Loucy (cell line): Measurements from ENCODE around the gene DEUP1.

Experiments
- EZH2phosphoT487 ChIP-seq: fragments of 200-600 bp; IDR thresholded peaks from 2 replicates; pipeline ENCODE4 v1.6.1; 2018; ENCODE audit warnings: antibody characterized with exemption, mild to moderate bottlenecking, moderate library complexity, borderline replicate concordance
- TF ChIP-seq, protein P1 (sequence below): fragments of 200-600 bp; sonication (generic); conservative IDR thresholded peaks from 2 replicates; pipeline ENCODE4 v1.5.1; 2014; ENCODE audit warnings: mild to moderate bottlenecking, antibody characterized with exemption, low read length

DNA sequence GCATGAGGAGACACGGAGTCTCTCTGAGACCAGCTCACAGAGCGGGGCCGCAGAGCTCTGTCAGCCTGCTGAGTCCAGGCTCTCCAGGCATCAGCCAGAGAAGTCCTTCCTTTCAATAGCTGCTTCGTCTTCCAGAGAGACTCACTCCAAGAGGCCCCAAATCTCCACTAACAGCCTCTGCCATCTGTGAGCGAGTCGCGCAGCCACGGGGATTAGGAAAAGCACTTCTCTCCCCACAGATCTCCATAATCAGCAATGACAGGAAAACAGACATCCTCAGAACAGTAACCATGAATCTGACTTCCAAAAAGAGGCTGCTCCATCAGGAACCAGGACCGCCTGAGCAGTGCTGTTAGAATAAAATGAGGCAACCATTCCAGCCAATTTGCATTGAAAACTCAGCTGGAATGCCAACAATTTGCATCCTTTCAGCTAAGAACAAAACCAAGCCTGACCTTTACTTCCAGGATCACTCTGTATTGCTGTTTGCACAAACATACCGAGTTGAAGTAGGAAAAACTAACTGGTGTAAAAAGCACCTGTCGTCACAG lies 147.2 kb downstream of the DEUP1 start:
- TF ChIP-seq, protein P1, sequence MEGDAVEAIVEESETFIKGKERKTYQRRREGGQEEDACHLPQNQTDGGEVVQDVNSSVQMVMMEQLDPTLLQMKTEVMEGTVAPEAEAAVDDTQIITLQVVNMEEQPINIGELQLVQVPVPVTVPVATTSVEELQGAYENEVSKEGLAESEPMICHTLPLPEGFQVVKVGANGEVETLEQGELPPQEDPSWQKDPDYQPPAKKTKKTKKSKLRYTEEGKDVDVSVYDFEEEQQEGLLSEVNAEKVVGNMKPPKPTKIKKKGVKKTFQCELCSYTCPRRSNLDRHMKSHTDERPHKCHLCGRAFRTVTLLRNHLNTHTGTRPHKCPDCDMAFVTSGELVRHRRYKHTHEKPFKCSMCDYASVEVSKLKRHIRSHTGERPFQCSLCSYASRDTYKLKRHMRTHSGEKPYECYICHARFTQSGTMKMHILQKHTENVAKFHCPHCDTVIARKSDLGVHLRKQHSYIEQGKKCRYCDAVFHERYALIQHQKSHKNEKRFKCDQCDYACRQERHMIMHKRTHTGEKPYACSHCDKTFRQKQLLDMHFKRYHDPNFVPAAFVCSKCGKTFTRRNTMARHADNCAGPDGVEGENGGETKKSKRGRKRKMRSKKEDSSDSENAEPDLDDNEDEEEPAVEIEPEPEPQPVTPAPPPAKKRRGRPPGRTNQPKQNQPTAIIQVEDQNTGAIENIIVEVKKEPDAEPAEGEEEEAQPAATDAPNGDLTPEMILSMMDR, result no peak
- no peak for TF ChIP-seq EZH2phosphoT487
